Stimulated activated CD8-positive, alpha-beta memory T cell treated with anti-CD3 and anti-CD28 coated beads, Interleukin-7, amount 100 ng/mL, for 48 hours (primary cell): ENCODE results near the gene MYO9A.

Source experiments
- DNase-seq, 2 donors: peaks; one replicate each; pipeline ENCODE4 v3.0.0-alpha.2; 2020; ENCODE audit warnings: low read depth in 1 of 2; ENCODE audit errors: extremely low read depth in 1 of 2

MYO9A gene

GRCh38 chr15:71811036-71811736 is 306.8 kb downstream of the MYO9A start:
- no peak for DNase-seq

- no peak for DNase-seq
Observed at GRCh38 chr15:71810256-71811035, 307.5 kb downstream of the MYO9A start, which contains the start of gene NR2E3. Gene NR2E3 (plus strand): TSS chr15:71810554. CDS start chr15:71810744, 190 bp downstream.

GRCh38 chr15:71809346-71809745 is 308.6 kb downstream of the MYO9A start:
- no peak for DNase-seq

- no peak for DNase-seq
Observed at GRCh38 chr15:71808311-71809020, 309.5 kb downstream of the MYO9A start.

DNA sequence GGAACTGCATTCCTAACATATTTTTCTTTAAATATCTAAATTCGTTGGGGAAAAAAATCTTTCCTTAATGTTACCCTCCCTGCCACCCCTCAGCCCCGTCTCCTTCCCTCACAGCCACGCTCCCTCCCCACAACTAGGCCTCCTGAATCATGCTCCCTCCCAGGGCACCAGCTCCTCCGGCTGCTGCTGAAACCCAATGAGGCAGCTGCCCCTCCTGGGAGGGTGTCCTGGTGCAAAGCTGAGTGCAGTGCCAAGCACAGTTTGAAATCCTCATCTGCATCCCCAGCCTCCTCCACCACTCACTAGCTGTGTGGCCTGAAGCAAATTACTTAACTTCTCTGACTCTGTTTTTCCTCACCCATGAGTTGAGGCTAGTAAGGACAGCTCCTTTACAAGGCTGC is 310.3 kb downstream of the MYO9A start:
- DNase-seq: no peak

- no peak for DNase-seq
Observed at GRCh38 chr15:71807125-71807629, 310.8 kb downstream of the MYO9A start.

DNA sequence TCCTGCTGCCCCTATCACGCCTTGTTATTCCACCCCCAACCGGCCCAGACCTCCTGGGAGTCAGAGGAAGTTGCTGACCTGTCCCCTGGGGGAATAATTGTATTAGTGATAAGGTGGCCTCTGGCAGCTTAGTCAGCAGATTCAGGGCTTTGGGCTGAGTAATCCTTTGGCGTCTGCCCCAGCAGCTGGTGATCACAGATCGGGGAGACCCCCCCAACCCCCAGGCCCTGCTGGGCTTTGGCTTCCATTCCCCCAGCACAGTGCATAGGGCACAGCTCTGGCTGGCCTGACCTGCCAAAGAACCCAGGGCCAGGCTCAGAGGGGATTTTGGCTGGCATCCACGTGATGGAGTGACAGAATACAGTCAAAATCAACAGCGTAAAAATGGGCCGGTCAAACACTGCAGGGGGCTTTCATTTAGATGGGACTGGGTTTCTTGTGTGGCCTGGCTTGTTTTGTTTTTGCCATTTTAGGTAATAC is 311.5 kb downstream of the MYO9A start:
- no peak for DNase-seq

GRCh38 chr15:71804695-71805470 is 313.1 kb downstream of the MYO9A start:
- no peak for DNase-seq

- DNase-seq: no peak
Observed at GRCh38 chr15:71804226-71804625, 313.7 kb downstream of the MYO9A start.

DNA sequence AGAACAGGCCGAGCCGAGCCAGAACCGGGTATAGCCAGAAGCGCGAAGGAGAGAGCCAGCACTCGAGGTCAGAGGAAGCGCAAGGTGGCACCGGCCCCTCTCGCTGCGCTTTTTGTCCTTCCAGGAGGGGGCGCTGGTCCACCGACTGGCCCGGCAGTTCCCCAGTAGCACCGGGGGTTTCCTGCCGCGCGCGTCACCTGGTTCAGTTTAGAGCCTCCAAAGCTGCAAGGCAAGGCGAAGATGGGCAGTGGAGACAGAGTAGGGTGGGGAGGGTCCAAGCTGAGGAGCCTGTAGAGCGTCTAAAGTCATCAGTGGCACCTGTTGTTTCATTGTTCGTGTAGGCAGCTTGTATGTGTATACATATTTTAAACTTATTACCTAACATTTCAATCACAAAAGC is 315.2 kb downstream of the MYO9A start:
- no peak for DNase-seq

DNA sequence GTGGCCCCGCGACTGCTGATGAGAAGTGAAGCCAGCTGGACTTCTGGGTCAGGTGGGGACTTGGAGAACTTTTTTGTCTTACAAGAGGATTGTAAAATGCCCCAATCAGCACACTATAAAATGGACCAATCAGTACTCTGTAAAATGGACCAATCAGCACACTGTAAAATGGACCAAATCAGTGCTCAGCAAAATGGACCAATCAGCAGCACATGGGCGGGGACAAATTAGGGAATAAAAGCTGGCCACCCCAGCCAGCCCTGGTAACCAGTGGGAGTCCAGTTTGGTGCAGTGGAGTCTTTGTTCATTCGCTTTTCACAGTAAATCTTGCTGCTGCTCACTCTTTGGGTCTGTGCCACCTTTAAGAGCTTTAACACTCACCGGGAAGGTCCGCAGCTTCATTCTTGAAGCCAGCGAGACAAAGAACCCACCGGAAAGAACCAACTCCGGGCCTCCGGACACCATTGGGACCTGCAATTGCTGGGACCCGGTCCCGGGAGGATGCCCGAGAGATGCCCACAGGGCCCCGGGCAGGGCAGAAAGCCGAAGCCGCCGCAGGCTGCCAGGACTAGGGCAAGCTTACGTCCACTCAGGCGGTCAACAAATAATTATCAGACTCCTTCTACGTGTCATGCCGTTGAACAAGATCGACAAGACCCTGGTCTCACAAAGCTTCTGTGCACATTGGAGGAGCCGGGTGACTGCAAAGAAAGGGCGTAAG is 315.9 kb downstream of the MYO9A start:
- no peak for DNase-seq

DNA sequence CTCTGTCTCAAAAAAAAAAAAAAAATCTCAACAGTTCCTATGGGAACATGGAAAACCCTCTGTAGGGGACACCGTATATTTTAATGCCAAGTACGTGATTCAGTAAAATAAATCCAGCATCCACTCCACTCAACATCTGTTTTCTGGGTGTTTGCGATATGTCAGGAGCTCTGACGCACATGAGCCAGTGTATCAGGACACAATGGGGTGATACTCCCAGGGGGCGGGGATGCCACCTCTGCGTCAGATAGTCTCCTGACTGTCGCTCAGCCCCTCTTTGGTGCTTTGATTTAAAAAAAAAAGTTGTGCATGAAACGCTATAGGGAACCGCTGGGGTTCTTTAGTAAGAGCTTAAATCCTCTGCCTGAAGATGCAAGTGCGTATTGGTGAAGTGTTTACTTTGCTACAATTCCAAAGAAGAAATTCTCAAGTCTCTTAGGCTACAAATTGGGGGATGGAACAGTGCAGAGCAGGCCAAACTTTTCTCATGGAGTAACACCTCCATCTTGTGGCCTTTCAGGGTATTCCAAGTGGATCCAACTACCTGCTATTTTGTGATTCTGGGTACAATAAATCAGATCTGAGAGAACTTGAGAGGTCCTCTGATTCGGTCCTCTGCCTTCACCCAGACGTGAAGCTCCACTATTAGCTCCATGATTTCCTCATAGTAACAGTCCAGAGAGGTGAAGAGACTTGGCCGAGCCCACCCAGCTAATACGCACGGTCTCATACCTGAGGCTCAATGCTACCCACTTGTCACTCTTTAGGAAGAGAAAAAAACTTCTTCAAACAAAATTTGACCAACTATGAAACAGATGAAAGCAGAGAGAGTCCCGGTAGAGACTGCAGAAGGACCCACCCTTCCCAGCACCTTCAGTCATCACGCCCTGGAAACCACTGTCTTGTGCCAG is 316.9 kb downstream of the MYO9A start:
- DNase-seq: no peak

GRCh38 chr15:71800190-71800589 is 317.8 kb downstream of the MYO9A start:
- no peak for DNase-seq

- DNase-seq: no peak
Observed at GRCh38 chr15:71798641-71799040, 319.3 kb downstream of the MYO9A start.

DNA sequence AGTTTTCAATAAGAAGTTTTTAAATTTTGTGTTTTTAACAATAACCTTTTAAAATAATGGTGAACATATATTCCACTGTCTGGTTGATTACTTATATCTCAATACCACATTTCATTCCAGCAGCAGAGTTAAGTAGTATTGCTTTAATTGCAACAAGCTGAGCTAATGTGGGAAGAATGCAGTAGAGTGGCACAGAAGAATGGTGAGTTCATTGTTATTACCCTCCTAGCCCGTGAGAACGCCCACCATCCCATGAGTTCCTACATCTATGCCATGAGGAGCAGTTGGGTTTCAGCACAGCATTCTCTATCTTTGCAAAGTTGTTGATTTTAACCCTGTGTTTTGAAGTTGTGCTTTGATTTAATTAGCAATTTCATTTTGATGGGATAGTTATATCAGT is 325.4 kb downstream of the MYO9A start:
- no peak for DNase-seq

GRCh38 chr15:71791975-71792374 is 326.0 kb downstream of the MYO9A start:
- no peak for DNase-seq

DNA sequence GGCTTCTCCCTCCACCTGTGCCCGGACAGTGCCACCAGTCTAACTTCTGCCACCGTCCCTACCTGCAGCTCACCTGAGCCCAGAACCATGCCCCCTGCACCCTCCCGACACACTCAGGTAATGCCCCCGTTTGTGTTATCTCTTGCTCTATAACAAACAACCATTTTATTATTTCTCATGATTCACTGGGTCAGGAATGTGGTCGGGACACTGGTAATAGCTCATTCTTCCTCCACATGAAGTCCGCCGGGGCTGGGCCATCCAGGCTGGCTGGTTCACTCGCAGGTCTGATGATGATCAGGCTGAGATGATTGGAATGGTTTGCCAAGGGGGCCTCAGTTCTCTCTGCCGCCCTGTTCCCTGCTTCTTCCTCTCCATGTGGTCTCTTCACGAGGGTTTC is 327.9 kb downstream of the MYO9A start:
- no peak for DNase-seq

DNA sequence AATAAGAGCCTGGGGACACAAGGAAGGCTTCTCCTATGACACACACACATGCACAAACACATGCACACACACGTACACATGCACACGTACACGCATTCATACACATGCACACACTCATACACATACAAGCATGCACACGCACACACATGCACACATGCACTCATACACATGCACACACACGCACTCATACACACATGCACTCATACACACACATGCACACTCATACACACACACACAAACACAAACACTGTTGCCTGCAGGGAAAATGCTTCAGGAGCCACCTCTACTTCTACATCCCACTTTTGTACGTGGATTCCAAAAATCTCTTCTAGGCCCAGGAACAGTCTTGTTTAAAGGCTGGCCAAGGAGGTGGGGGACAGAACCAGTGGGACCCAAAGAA is 328.3 kb downstream of the MYO9A start:
- DNase-seq: no peak
